Epithelial cell of esophagus (primary cell): Measurements from ENCODE around the gene KCNAB2.

Experiments
- DNase-seq: peaks from one replicate; pipeline ENCODE4 v3.0.0; 2010; ENCODE audit warnings: low read depth
- H3K4me3 ChIP-seq: 2 replicates; pipeline ENCODE4 v1.5.1; 2011; ENCODE audit warnings: mild to moderate bottlenecking, low read length, control low read depth
- CTCF ChIP-seq: IDR thresholded peaks from 2 replicates; pipeline ENCODE4 v1.5.1; 2011; ENCODE audit warnings: low read depth, mild to moderate bottlenecking, low read length, control low read depth, inconsistent platforms; ENCODE audit not compliant: insufficient read depth; ENCODE audit errors: missing control alignments

The KCNAB2 gene

GRCh38 chr1:6099297-6099696, 53.6 kb downstream of the KCNAB2 start:
- TF ChIP-seq CTCF: no peak
- no peak for DNase-seq
- no peak overlapping the region for H3K4me3 ChIP-seq

- H3K4me3 ChIP-seq: no peak overlapping the region
- DNase-seq: peak; percentile 10
- peak; percentile 17 for TF ChIP-seq CTCF
Observed at GRCh38 chr1:6099787-6100765, 54.4 kb downstream of the KCNAB2 start.

GRCh38 chr1:6100861-6101783, 55.4 kb downstream of the KCNAB2 start:
- TF ChIP-seq CTCF: no peak
- no peak overlapping the region for H3K4me3 ChIP-seq
- DNase-seq: no peak

DNA sequence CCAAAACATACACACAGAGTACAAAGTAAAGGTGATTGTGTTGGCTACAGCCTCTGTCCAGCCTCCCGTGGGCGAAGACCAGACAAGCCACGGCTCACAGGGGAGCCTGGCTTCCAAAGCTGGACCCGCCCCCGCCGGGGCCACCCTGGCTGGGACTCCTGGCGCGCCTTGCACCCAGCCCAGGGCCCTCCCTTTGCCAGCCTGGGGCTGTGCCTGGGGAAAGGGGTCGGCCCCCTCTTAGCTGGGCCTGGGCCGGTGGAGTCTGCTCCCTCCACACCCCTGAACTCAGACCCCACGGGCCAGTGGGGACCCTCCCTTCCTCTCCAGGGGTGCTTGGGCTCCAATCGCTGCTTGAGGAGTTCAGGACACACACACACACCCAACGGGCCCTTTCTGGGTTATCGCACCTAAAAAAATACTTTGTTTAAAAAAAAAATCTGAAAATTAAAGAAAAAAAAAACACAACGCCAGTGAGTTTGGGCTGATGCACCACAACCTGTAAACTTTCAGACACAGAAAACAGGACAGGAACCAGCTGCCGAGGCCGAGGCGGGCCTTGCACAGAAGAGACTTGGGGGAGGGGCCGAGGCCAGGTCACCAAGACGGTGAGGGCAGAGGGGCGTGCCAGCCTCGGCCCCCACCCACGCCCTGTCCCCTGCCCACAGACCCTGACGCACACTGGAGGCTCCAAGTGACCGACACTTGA, 56.3 kb downstream of the KCNAB2 start:
- DNase-seq: no peak
- TF ChIP-seq CTCF: no peak
- H3K4me3 ChIP-seq: no peak overlapping the region

DNA sequence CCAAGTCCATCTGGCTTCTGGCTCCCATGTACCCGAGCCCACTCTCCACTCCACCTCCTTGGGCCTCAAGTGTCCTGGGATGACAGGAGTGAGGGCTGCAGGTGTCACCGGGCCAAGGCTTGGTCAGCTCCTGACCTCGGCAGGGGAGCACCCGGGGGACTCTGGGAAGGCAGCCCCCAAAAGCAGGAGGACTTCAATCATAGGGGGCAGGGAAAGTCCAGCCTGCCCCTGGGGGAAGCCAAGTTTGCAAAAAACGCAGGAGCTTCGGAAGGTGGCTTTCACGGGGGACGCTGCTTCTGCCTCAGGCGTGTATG, 56.8 kb downstream of the KCNAB2 start:
- no peak overlapping the region for H3K4me3 ChIP-seq
- DNase-seq: no peak
- TF ChIP-seq CTCF: no peak

- H3K4me3 ChIP-seq: no peak overlapping the region
- no peak for TF ChIP-seq CTCF
Observed at GRCh38 chr1:6103111-6103853, 57.6 kb downstream of the KCNAB2 start.

More at GRCh38 chr1:6103111-6103853, 57.6 kb downstream of the KCNAB2 start:
- no peak for DNase-seq
